Kidney capillary endothelial cell (primary cell): ENCODE results near the gene POLE.
"Not testable (repeated sequence)": the region's sequence is repeated elsewhere in the genome, so short reads cannot be mapped to it uniquely, and the experiment has no call there.

Source experiments
- DNase-seq: peaks from one replicate; pipeline ENCODE4 v3.0.0-alpha.2; 2018; ENCODE audit warnings: low spot score

POLE gene

DNA sequence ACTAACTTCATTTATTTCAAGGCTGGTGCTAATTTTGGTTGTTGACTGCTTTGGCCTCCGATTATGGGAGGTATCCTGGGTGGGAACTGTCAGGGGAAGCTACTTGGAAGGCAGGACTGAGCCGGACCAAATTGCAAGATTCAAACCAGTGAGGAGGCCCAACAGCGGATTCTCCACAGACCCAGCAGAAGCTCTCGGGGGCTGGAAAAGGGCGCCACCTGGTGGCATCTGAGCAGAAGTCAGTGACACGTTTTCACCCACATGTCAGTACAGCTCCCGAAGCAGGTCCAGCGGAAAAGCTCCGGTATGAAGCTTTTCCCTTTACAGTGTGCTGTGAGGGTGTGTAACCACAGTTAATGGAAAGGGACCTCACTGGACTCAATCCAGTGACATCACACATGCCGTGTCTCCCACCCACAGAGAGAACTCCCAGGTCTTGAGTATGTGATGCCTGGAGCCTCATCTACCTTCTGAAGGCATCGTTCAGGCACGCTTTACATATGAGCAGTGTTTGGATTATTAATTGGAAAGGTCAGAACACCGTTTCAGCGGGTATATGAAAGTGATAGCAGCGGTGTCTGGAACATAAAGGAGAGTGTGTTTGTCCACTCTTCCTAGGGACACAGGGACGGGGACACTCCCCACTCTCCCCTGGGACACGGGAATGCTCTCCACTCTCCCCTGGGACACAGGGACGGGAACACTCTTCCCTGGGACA, 72.1 kb downstream of the POLE start:
- DNase-seq = peak; percentile 83

DNA sequence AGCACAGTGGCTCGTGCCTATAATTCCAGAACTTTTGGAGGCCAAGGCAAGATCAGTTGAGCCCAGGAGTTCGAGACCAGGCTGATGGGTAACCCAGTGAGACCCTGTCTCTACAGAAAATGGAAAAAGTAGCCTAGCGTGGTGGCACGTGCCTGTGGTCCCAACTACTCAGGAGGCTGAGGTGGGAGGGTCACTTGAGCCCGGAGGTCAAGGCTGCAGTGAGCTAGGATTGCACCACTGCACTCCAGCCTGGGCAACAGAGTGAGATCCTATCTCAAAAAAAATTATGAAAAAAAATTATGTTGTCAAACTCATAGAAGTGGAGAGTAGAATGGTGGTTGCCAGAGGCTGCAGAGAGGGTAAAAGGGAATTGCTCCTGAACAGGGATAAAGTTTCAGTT, 73.1 kb downstream of the POLE start:
- no peak for DNase-seq

DNA sequence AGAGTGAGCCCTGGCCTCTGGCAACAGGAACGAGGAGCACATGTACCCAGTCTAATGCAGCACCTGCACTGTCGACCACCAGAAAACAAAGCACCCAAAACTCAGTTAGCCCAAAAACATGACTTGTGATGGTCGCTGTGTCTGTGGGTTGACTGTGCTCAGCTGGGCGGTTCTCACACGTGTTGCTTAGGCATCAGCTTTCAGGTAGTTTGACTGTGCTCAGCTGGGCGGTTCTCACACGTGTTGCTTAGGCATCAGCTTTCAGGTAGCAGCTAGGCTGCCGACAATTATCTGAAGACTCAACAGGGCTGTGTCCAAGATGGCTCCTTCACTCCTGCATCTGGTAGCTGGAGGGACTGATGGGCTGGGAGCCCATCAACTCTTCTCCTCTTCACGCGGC, 75.5 kb downstream of the POLE start:
- no peak for DNase-seq

DNA sequence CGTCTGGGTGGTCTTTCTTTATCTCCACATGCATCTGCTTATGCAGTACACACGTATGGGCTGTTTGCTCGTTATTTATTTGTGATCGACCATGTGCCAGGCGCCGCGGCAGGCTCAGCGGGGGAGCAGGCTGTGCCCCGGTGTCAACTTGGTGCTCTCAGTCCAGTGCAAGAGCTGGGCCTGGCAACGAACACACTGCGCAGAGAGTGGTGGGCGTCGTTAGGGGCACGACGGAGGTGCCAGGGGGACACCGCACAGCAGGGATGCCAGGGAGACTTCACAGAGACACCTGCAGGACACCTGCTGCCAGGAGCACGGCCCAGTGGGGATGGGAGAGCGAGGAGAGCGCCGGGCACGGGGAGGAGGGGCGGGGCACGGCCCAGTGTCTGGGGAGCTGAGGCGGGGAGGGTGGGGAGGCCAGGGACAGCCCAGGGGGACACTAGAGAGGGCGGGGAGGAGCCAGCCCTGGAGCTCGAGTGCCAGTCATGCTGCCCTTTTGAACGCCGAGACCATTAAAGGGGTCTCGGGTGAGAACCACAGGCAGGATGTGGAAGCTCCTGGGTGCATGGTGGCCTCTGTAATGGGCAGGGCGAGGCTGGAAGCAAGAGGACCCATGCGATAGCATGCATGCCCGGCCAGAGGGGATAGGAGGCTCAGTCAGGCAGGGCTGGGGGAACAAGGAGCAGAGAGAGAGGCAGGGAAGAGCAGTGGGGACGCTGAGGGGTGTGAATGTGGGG, 76.1 kb downstream of the POLE start:
- no peak for DNase-seq

DNA sequence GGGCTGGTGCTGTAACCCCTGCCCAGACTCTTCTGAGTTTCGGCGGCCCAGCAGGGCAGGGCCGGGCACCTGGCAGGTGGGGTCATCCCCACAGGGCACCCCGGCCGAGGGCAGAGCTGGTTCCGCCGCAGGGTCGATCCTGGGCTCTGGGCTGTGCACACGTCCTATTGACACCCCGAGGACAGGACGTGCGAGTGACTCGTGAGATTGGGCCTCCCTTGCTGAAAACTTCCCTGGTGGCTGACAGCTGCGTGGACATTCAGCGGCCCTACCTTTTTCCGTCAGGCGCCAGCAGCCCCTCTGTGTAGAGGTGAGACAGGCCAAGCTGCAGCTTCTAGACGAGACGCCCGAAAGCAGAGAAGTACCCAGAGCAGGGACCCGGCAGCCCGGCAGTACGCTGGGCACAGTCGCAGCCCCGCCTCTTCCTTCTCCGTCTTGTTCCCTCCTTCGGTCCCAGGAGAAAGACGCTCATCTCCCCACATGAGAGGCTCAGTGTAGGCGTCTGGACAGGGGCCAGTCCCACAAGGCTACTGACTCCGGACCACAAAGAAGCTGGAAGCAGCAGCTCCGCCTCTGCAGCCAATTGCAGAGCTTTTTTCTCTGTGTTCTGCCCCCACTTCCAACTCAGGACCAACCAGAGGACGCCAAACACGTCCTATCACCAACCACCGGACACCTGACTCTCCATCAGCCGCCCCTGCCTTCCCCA, 76.9 kb downstream of the POLE start, which contains the start of gene LRCOL1:
Gene LRCOL1, minus strand, starts transcription at position 532 of the 709 bp plus-strand sequence. CDS start 4,331 bp downstream, outside the sequence.
- DNase-seq = no peak

DNA sequence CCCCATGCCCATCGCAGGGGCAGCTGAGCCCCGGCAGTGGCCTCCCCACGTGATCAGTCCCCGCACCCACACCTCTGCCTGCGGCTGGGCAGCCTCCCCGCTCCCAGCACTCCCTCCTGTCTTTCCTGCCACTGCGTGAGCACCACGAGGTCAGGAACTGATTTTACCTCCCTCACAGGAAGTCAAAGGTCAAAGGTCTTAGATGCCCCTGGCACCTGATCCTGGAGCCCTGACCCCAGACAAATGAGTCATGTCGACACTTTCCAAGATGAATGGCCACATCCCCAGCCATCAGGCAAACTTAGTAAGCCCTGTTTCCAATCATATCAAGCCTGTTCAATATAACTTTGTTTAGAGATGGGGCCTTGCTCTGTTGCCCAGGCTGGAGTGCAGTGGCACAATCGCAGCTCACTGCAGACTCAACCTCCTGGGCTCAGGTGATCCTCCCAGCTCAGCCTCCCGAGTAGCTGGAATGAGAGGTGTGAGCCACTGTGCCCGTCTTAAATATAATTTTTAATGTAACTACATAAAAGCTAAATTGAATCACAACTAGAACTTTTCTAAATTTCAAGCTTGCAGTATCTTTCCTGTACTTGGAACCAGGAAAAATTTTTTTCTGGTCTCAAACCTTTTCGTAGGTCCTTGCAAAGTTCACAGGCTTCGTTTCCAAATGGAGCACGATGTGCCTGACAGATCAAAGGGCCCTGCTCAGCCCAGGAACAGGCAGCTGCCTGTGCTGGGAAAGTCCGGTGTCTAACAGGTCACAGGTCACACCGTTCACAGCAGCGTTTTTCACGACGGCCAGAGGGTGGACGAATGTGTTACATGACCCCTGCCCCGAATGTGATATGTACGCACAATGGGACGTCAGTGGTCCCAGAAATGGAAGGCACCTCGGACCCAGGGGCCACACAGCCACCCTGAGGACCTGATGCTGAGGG, 78.6 kb downstream of the POLE start:
- no peak for DNase-seq

DNA sequence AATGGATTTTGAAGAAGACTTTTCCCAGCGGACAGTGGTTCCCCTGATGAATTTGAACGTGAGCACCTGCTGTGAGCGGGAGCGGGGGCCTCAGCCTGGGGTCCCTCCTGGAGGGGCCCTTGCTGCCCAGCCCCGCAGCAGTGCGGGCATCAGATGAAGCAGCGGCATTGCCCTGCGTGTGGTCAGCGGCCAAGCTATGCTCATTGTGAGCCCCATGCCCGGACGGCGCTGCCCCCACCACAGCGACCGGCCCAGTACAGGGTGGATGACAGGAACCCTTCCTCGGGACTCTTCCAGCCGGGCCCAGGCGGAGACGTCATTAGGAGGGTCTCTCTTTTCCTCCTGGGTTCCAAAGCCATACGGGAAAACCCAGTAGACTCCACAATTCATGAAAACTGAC, 80.2 kb downstream of the POLE start:
- no peak for DNase-seq

DNA sequence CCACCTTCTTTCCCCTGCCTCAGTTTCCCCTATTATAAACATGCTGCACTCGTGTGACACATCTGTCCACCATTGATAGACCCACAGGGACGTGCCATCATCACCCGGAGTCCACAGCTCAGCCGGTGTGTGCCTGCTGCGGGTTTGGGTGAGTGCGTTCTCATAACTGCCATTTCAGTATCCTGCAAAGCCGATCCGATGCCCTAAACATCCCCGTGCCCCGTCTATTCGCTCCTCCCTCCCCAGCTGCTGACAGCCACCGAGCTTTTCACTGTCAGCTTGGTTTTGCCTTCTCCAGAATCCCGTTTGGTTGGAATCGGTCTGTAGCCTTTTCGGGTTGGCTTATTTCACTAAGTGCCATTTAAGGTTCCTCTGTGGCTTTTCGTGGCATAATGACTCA, 80.7 kb downstream of the POLE start:
- DNase-seq = no peak

DNA sequence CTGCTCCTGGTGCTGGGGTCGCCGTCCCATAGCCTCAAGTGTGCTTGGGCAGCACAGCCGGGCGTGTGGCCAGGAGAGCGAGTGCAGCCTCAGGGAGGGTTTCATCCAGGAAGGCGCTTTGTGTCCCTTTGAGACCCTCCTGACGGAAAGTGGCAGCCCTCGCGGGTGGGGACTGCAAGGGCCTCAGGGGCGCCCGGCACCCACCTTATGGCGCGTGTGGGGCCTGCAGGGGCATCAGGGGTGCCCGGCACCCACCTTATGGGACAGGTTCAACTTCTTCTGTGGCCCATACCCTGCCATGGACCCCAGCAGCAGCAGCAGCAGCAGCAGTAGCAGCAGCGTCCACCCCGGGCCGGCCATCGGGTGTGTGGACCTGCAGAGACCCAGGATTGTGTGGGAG, 81.2 kb downstream of the POLE start:
- DNase-seq = no peak

DNA sequence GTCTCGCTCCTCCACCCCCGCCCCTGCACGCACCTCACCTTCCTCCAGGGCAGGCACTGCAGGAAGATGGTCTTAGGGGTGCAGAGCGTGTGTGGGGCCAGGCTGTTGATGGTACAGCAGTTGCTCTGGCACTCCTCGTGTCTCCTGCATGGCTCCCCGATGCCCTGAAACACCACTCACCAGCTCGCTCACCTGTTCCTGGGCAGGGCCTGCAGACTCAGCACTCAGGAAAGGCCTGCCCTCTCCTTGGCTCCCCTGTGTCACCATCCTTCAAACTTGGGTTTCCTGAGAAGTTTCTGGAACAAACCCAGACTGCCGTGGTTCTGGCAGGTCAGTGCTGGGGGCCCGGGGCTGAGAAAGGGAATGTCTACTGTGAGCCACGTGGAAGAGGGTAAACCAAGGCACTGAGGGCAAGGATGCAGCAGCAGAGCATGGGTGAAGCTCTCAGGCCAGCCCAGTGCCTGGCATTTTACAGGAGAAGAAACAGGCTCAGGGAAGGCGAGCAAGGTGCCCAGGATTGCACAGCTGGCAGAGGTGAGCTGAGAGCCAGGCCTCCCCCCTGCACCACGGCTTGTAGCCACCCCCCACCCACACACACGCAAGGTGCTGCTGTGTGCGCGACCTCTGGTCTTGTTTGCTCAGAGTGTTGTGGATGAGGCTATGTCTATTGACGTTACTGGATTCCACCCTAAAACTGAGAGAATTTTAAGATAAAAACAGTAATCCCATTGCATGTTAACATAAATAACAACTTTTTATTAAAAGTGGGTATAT, 82.3 kb downstream of the POLE start:
- DNase-seq = no peak

DNA sequence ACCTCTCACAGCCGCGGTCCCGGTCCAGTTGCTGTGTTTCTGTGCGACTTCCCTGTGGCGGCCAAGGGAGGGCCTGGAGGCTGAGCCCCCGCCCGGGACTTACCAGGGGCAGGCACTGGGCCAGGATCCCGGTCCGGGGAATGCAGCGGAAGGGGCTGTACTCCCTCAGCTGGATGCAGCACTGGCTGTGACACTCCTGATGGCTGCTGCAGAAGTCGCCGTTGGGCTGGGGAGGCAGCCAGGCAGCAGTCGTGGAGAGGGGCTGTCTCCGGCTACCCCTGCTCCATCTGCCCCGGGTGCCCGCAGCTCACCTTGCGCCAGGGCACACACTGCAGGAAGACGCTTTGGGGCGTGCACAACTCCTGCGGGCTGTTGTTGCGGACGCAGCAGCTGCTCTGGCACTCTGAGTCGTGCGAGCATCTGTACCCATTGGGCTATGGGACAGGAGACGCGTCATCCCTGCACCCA, 83.0 kb downstream of the POLE start:
- no peak for DNase-seq

DNA sequence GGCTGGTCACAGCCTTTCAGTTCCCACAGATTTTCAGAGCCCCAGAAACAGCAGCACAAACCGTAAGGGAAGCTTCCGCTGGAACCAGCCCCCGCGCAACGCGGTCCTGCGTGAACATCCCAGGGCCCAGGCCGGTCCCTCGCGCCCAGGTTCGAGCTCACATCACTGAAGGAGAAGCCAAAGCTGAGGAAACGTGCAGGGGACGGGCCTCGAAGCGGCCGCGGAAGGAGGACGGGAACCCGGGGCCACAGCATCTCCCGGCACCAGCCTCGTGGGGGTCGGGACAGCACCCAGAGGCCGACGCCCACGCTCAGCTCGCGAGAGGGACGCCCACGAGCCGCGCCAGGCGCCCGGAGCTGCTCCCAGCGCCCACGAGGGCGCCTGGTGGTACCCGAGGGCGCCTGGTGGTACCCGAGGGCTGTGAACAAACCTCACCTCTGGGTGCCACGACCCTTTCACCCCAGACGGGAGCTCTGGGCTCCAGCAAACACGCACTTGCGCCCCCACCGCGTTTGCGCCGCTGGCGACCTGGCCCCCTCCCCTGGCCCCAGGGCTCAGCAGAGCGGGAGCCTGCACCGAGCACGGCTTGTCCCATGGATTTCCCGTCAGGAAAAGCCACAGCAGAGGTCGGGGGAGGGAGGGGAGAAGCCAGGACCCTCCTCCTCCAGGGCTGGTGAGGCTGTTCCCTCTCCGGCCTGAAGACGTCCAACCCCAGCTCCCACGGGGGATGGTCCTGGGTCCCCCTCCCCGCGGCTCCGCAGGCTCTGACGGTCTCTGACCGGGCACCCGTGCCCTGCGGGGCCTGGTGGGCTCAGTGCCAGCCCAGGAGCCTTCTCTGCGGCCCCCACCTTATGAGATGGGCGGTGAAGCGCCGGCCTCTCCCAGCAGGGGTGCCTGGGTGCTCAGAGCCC, 83.6 kb downstream of the POLE start:
- DNase-seq = no peak

DNA sequence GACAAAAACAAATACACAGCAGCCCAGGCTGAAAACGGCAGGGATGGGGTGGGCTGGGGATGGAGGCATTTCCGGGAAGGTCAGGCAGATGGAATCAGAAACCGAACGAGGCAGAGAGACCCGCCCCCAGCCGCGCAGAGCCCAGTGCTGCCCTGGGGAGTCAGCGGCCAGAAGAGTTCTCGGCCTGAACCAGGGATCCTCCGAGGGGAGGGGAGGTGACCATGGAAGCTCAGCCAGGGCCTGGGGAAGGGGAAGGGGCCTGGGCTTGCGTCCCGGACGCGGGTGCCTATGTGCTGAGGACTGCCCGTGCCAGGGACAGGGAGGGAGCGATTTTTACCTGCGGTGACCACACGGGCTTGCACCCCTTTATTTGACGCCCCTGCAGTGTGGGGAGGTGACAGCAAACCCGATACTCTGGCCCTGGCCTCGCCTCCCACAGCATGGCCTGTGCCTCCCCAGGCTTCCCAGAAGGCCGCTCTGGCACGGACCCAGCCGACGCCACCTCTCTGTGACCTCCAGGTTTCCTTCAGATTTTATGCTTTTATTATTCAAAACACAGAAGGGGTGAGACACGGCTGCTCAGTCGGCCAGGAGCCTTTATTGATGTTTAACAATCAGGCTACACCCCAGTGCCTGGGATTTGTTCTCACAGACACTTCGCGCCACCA, 84.4 kb downstream of the POLE start:
- DNase-seq = no peak

DNA sequence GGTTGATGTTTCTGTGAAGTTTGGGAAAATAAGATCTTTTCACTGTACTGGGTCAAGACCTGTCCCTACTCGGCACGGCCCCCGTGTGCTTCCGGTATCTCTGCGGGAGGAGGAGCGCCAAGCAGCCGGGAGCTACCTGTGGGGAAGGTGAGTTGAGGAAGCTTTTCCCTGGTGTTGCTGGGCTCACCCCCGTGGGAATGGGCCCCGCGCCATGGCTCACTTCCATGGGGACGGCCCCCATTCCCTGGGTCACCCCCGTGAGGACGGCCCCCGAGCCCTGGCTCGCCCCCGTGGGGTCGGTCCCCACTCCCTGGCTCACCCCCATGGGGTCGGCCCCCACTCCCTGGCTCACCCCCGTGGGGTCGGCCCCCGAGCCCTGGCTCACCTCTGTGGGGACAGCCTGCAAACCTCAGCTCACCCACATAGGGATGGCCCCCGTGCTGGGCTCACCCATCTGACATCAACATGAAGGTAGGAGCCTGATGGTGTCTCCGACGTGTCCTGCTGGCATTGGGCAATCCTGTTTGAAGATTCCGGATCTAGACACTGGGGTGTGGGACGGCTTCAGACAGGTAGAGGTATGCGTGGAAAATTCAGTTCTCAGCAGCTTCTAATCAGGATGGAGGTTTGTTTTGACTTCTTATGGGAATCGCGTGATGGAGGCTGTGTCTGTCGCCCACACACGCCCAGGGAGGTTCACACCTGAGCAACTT, 85.8 kb downstream of the POLE start:
- DNase-seq = no peak

DNA sequence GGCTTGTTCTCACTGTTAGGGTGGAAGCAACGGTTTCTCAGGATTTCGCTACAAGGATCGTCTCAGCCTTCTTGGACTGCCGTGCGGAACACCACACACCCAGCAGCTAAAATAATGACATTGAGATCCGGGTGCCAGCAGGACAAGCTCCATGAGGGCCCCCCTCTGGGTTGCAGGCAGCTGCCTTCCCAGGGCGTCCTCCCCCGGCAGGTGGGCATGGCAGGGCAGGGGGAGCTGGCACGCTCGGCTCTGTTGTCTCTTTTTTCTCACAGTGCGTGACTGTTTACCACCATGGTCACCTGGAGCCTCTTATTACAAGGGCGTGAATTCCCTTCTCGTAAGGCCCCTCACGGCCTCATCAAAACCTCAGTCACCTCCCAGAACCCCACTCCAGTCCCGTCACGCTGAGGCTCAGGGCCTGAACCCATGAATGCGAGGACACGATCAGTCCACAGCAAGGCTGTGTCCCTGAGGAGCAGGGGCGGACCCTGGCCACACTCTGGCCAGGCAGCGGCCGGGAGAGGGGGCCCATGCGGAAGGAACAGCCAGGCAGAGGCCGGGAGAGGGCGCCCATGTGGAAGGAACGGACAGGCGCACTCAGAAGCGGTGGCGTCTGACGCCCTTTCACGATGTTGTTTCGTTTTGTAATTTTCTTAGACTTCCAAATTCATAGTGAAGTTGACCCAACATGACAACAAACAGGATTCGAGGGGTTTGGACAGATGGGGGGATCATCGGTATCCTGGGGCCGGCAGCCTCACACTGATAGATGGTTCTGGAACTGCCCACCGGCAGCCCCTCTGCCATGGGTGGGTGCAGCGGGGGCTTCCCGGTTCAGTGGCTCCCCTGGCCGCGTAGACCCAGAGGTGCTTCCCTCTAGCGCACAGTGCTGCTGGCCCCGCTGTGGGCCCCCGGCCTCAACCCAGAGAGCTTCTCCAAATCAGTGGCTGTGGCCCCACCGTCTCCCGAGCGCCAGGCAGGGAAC, 86.8 kb downstream of the POLE start:
- DNase-seq = peak; percentile 62

DNA sequence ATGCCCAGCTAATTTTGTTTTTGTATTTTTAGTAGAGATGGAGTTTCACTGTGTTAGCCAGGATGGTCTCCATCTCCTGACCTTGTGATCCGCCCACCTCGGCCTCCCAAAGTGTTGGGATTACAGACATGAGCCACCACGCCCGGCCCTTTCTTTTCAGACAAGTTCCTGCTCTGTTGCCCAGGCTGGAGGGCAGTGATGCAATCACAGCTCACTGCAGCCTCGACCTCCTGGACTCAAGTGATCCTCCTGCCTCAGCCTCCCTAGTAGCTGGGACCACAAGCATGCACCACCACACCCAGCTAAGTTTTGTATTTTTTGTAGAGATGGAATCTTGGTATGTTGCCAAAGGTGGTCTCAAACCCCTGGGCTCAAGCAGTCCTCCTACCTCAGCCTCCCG, 87.6 kb downstream of the POLE start:
- DNase-seq = not testable (repeated sequence)
